Measurements from ENCODE around the gene ATF3. TPM values are rescaled to one million over a fixed set of nuclear protein-coding genes. Genes with fewer than 3 reads are reported as not detected.

The ATF3 gene
- total and polyA plus RNA-seq, 8 donors: 8.3 to 28.8 (median 20.4) TPM

- FAIRE-seq (no peak), ATAC-seq (no peak), DNase-seq (no peak)
- TF ChIP-seq CTCF (IDR thresholded peaks at IDR 0.05): no peak
- H3K4me1 ChIP-seq: no peaks in the 10 kb centered on the region
- intact Hi-C loops (cut with DNase I): no loop called here
- no peaks in the 10 kb centered on the region for H3K36me3 ChIP-seq
- H3K9me3 ChIP-seq: no peaks in the 10 kb centered on the region
- WGBS, 2 donors: 72 to 88% methylated on average over 5 of the region's 5 CpGs
- no peak overlapping the region for H3K4me3 ChIP-seq
- H3K27ac ChIP-seq: no peak overlapping the region
- no peaks in the 10 kb centered on the region for H3K27me3 ChIP-seq
Measured at GRCh38 chr1:212584092-212584886, 24.3 kb upstream of the ATF3 start.

DNA sequence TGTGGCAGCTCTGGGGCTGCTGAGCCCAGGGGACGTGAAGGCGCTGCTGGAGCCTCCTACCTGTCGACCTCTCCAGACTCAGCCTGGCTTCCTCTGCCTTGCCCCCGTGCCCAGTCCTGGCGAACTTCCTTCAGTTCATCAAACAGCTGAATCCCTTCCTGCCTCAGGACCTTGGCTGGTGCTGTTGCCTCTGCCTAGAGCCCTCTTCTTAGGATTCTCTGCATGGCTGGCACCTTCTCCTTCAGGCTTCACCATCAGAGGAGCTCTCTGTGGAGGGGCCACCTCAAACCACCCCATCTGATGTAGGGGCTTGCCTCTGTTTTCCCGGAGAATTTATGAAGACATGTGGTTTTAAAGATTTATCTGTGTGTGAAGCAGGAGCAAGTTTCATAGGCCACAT is 23.4 kb upstream of the ATF3 start:
- DNase-seq (no peak), FAIRE-seq (no peak), ATAC-seq (no peak)
- WGBS, 2 donors: 78 to 88% methylated on average over 6 of the region's 6 CpGs
- no peaks in the 10 kb centered on the region for H3K36me3 ChIP-seq
- TF ChIP-seq CTCF (IDR thresholded peaks at IDR 0.05): no peak
- intact Hi-C loops (cut with DNase I): no loop called here
- H3K27me3 ChIP-seq: no peaks in the 10 kb centered on the region
- no peaks in the 10 kb centered on the region for H3K9me3 ChIP-seq
- no peaks in the 10 kb centered on the region for H3K4me1 ChIP-seq
- H3K4me3 ChIP-seq: no peak overlapping the region
- no peak overlapping the region for H3K27ac ChIP-seq

- no peaks in the 10 kb centered on the region for H3K4me1 ChIP-seq
- ATAC-seq: no peak
- H3K27ac ChIP-seq: no peak overlapping the region
- H3K4me3 ChIP-seq: no peak overlapping the region
- TF ChIP-seq CTCF (IDR thresholded peaks at IDR 0.05): no peak
- no peaks in the 10 kb centered on the region for H3K9me3 ChIP-seq
- 76 to 85% methylated on average over 7 of the region's 7 CpGs for WGBS, 2 donors
- DNase-seq: no peak
- intact Hi-C loops (cut with DNase I): no loop called here
- H3K27me3 ChIP-seq: no peaks in the 10 kb centered on the region
- FAIRE-seq: no peak
- H3K36me3 ChIP-seq: no peaks in the 10 kb centered on the region
Measured at GRCh38 chr1:212586206-212587015, 22.1 kb upstream of the ATF3 start.

DNA sequence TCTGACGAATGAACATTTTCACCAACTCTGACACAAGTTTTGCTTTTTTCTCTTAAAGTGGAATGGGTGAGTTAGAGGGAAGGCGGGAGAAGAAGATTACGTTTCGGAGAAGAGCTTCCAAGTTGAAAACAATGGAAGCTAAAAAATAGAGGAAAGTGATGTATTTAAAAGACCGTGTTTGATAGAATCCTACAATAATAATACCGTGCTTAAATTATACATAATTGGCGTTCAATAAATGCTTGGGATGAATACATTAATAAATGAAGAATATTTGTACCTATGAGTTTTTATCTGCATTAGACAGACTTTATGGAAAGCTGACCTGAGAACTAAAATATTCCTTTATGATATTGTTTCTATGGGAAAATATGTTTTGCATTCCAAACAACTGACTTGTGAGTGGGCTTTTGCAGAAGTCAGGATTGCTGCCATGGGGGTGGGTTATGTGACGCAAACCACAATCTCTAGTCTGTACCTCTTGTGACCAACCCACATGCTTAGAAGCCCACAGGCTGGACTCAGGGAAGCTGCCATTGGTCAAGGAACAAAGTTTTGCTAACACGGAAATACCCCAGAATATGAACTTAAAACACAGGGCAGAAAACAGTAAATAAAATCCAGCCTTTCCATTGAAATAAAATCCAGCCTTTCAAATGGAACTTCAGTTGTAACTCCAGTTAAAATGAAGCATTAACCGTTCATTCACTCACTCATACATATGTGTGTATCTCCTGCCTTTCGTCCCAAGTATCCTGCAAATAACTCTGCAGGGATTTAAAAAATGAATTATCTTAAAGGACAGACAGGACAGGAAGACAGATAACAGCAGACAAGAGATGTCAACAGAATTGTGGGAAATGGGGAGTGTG is 21.3 kb upstream of the ATF3 start:
- DNase-seq: no peak
- FAIRE-seq: no peak

More for the DNA sequence above, 21.3 kb upstream of the ATF3 start:
- Histone ChIP-seq H3K4me3 (no peak overlapping the region), H3K27ac (no peak overlapping the region), H3K27me3 (peaks cover 0 to 5% (median 0%) of the 10 kb centered on the region in 4 donors), H3K9me3 (no peaks in the 10 kb centered on the region), H3K4me1 (no peaks in the 10 kb centered on the region), H3K36me3 (no peaks in the 10 kb centered on the region)
- 71 to 73% methylated on average over 11 of the region's 11 CpGs for WGBS, 2 donors
- TF ChIP-seq CTCF (IDR thresholded peaks at IDR 0.05): no peak
- no peak for ATAC-seq
- intact Hi-C loops (cut with DNase I): no loop called here

All from pancreas (tissue), 10 donors.